Pancreas (tissue), 10 donors: ENCODE results near the gene PPP2R2B. TPM values are rescaled to one million over a fixed set of nuclear protein-coding genes. Genes with fewer than 3 reads are reported as not detected.
A peak's percentile ranks its signal among the peaks of the same experiment; 100 is the strongest.

ENCODE experiments used
- ATAC-seq, 4 donors: fragments of 200-7000 bp; cut with Tn5 transposase; one replicate each; pipeline versions ENCODE4 v1.8.0 to v1.9.1; 2020; ENCODE audit warnings: mild to moderate bottlenecking in 4 of 4, moderate library complexity in 4 of 4
- DNase-seq, 6 donors: peaks; one replicate each; pipeline ENCODE4 v3.0.0-alpha.2; 2020
- FAIRE-seq: peaks from 2 replicates; lab custom pipeline; 2012; peaks lifted over from hg19 to GRCh38; lab: Jason Lieb, UNC
- H3K27ac ChIP-seq, 4 donors: fragments of 200-600 bp; sonication (generic); 1 replicate in 3 of 4; 2 replicates in 1 of 4; pipeline versions ENCODE4 v1.5.0 to v1.8.0; 2020
- H3K27me3 ChIP-seq, 4 donors: fragments of 200-600 bp; one replicate each; pipeline ENCODE4 v1.8.0; 2021
- H3K36me3 ChIP-seq, 3 donors: fragments of 200-600 bp; sonication (generic) in 1 of 3; one replicate each; pipeline versions ENCODE4 v1.5.0 to v1.8.0; 2020 to 2021
- H3K4me1 ChIP-seq, 3 donors: fragments of 200-600 bp; one replicate each; pipeline ENCODE4 v1.8.0; 2021
- H3K4me3 ChIP-seq, 4 donors: fragments of 200-600 bp; sonication (generic) in 2 of 4; one replicate each; pipeline versions ENCODE4 v1.5.0 to v1.8.0; 2020 to 2021
- H3K9me3 ChIP-seq, 4 donors: fragments of 200-600 bp; one replicate each; pipeline ENCODE4 v1.8.0; 2021
- WGBS, 2 donors: extraction: QIAGEN DNeasy Blood & Tissue Kit; methylation state at CpG; one replicate each; pipeline ENCODE4 v1.1.7; 2013; 5-methylcytosine and 5-hydroxymethylcytosine counted together
- intact Hi-C, 3 donors: fragments of 100-400 bp; cut with DNase I; formaldehyde crosslinking; loops; one replicate each; pipeline versions ENCODE4 v1.11.1 to v1.14.2; 2022
- polyA plus RNA-seq, 2 donors: library from polyadenylated mRNA; stranded (reverse); fragments of 200-250 nt; gene quantifications; one replicate each; pipeline ENCODE4 v1.2.3, GENCODE V29; 2013
- total RNA-seq, 6 donors: library from RNA; stranded (reverse); fragmentation: NEBNext Ultra II Directional in 4 of 6; extraction: Animal tissue kit (Norgen Biotek cat#: 25700) in 4 of 6; gene quantifications; one replicate each; pipeline versions ENCODE4 v1.2.1 to v1.2.4, GENCODE V29; 2021 to 2023
- TF ChIP-seq, protein P1 (sequence below), 4 donors: fragments of 200-600 bp; sonication (generic) in 3 of 4; IDR thresholded peaks; one replicate each; pipeline versions ENCODE4 v1.5.0 to v1.8.0; 2021; ENCODE audit warnings: antibody characterized with exemption in 4 of 4
- donor health status: healthy with polysubstance abuse.
- donor health status: DM: no; HTN: no; CAD: no; lungs with moderate emphysema.
- donor health status: DM: no; HTN: no; CAD: no.
- donor health status: control.
- donor health status: control.
- donor health status: Bipolar disorder and iron deficiency.
- donor health status: DM: yes; HTN: yes; CAD: no.
- donor health status: DM: no; HTN: no; CAD: no.
- donor health status: DM: no; HTN: no; CAD: no.
- donor health status: DM: yes; HTN: yes; CAD: no.

Gene PPP2R2B
- total and polyA plus RNA-seq, 8 donors = 0.51 to 3.5 (median 0.81) TPM

DNA sequence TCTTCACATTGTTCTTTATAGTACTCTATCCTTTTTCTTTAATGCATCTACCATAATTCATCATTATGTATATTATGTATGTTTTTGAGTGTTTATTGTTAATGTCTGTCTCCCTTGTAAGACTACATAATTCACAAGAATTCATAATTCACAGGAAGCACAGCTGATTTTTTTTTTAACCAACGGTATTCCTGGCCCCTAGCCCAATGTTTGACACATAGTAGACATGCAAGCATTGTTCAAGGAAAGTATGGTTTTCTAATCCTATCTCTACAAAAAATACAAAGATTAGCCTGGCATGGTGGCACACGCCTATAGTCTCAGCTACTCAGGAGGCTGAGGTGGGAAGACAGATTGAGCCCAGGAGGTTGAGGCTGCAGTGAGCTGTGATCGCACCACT is 160.6 kb downstream of the PPP2R2B start:
- Histone ChIP-seq H3K9me3 (no peaks in the 10 kb centered on the region), H3K27me3 (no peaks in the 10 kb centered on the region), H3K4me1 (no peaks in the 10 kb centered on the region), H3K36me3 (no peaks in the 10 kb centered on the region), H3K27ac (no peak overlapping the region), H3K4me3 (no peak overlapping the region)
- no peak for DNase-seq
- intact Hi-C loops = no loop called here
- no peak for ATAC-seq
- FAIRE-seq = no peak
- TF ChIP-seq, protein P1, sequence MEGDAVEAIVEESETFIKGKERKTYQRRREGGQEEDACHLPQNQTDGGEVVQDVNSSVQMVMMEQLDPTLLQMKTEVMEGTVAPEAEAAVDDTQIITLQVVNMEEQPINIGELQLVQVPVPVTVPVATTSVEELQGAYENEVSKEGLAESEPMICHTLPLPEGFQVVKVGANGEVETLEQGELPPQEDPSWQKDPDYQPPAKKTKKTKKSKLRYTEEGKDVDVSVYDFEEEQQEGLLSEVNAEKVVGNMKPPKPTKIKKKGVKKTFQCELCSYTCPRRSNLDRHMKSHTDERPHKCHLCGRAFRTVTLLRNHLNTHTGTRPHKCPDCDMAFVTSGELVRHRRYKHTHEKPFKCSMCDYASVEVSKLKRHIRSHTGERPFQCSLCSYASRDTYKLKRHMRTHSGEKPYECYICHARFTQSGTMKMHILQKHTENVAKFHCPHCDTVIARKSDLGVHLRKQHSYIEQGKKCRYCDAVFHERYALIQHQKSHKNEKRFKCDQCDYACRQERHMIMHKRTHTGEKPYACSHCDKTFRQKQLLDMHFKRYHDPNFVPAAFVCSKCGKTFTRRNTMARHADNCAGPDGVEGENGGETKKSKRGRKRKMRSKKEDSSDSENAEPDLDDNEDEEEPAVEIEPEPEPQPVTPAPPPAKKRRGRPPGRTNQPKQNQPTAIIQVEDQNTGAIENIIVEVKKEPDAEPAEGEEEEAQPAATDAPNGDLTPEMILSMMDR (IDR thresholded peaks at IDR 0.05) = no peak
- 56 to 59% methylated on average over 3 of the region's 3 CpGs for WGBS, 2 donors

DNA sequence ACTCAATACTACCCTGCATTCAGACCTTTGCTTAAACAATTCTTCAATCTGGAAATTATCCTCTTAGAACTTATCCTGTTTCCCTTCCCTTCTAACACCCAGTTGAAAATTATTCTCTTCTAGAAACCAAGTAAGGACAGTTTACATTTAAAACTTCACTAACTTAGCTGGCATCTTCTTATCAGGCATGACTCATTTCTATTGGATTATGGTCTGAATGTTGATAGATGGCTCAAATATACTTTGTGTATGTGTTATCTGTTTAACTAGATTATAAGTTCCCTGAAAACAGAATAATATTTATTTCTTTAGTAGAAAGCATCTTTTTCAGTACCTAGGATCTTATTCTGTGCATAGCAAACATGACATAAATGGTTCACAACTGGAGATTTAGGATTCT is 161.9 kb downstream of the PPP2R2B start:
- ATAC-seq = no peak
- Histone ChIP-seq H3K27me3 (no peaks in the 10 kb centered on the region), H3K4me1 (no peaks in the 10 kb centered on the region), H3K36me3 (no peaks in the 10 kb centered on the region), H3K9me3 (no peaks in the 10 kb centered on the region), H3K27ac (no peak overlapping the region), H3K4me3 (no peak overlapping the region)
- DNase-seq = no peak
- intact Hi-C loops = no loop called here
- TF ChIP-seq, protein P1 (IDR thresholded peaks at IDR 0.05) = no peak
- no peak for FAIRE-seq

DNA sequence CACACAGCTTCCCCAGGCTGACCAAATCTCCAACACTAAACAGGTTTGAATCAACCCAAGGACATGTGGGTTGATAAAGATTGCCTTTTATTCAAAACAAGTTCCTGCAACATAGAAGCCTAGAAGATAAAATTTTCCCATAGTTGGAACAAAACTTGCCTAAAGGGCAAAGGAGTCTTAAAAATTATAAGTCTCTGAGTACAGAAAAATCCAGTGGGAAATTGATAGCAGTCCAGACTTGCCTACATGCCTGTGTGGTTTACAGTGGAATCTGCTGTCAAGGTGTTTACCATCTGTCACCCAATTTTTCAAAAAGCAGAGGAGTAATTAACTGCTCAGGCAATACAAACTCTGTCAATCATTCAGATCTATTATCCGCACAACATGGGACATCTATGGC is 168.2 kb downstream of the PPP2R2B start:
- Histone ChIP-seq H3K27ac (no peak overlapping the region), H3K36me3 (no peaks in the 10 kb centered on the region), H3K4me3 (no peak overlapping the region), H3K9me3 (no peaks in the 10 kb centered on the region), H3K27me3 (no peaks in the 10 kb centered on the region), H3K4me1 (no peaks in the 10 kb centered on the region)
- intact Hi-C loops = no loop called here
- DNase-seq = no peak
- ATAC-seq = no peak
- no peak for FAIRE-seq
- WGBS, 2 donors = 90 to 95% methylated on average over 1 of the region's 1 CpG
- TF ChIP-seq, protein P1 (IDR thresholded peaks at IDR 0.05) = no peak

DNA sequence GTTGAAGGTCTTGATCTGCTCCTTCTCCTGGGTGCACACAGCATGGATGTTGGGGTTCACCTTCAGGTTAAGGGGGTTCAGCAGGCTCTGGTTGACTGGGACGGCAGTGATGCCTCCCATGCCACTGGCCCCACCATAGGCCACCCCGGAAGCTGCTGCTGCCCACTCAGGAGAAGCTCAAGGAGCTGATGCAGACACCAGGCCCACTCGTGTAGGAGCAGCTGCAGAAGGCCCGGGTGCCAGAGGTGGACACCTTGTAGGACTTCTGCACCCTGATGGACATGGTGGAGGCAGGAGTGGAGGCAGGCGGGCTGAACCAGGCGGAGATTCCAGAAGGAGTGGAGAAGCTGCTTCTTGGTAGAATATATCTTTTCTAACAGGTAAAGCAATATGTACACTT is 171.2 kb downstream of the PPP2R2B start:
- TF ChIP-seq, protein P1 (IDR thresholded peaks at IDR 0.05) = no peak
- peaks cover 0 to 5% (median 0%) of the 10 kb centered on the region in 3 donors for H3K4me1 ChIP-seq
- H3K4me3 ChIP-seq = no peak overlapping the region
- H3K36me3 ChIP-seq = no peaks in the 10 kb centered on the region
- H3K27me3 ChIP-seq = no peaks in the 10 kb centered on the region
- intact Hi-C loops = no loop called here
- FAIRE-seq (no peak), ATAC-seq (no peak), DNase-seq (peak in 1 of 6 donors; percentile 27)
- no peak overlapping the region for H3K27ac ChIP-seq
- no peaks in the 10 kb centered on the region for H3K9me3 ChIP-seq
- 61 to 81% methylated on average over 6 of the region's 6 CpGs for WGBS, 2 donors

DNA sequence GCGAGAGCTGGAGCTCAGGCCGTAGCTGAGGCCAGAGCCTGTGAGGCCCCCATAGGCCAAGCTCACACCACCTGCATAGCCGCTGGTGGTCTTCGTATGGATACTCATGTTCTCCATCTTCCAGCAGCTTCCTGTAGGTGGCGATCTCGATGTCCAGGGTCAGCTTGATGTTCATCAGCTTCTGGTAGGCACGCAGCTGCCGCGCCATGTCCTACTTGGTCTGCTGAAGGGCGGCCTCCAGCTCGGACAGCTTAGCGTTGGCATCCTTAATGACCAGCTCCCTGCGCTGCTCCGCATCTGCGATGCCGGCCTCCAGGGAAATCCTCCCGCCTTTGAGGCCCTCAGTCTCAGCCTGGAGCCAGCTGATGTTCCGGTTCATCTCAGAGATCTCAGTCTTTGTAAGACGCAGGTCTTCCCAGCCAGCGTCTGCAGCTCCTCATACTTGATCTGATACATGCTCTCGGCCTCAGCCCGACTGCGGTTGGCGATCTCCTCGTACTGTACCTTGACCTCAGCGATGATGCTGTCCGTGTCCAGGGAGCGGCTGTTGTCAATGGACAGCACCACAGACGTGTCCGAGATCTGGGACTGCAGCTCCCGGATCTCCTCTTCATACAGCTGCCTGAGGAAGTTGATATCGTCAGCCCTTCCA is 172.1 kb downstream of the PPP2R2B start:
- Histone ChIP-seq H3K27me3 (no peaks in the 10 kb centered on the region), H3K27ac (no peak overlapping the region), H3K4me3 (no peak overlapping the region), H3K4me1 (peaks cover 0 to 5% (median 0%) of the 10 kb centered on the region in 3 donors), H3K36me3 (no peaks in the 10 kb centered on the region), H3K9me3 (no peaks in the 10 kb centered on the region)
- ATAC-seq (no peak), DNase-seq (peak in 2 of 6 donors; percentile 38 to 55), FAIRE-seq (no peak)
- intact Hi-C loops = no loop called here
- WGBS, 2 donors = 88 to 90% methylated on average over 32 of the region's 32 CpGs
- TF ChIP-seq, protein P1 (IDR thresholded peaks at IDR 0.05) = no peak
